Measurements from ENCODE around the gene PACRG.

GRCh38 chr6:163092876-163093275 is 365.1 kb downstream of the PACRG start:
- TF ChIP-seq CTCF (optimal IDR thresholded peaks at IDR 0.05 in 1 of 3, IDR thresholded peaks at IDR 0.05 in 1 of 3, conservative IDR thresholded peaks at IDR 0.05 in 1 of 3; ENCODE audit: extremely low read depth in 1 of 3, insufficient read depth in 2 of 3, low read length in 3 of 3): no peak
- TF ChIP-seq EZH2 (IDR thresholded peaks at IDR 0.05; ENCODE audit: low read length): no peak
